H1 (cell line): ENCODE results near the gene RBM4B. TPM values are rescaled to one million over a fixed set of nuclear protein-coding genes. Genes with fewer than 3 reads are reported as not detected.
A peak's percentile ranks its signal among the peaks of the same experiment; 100 is the strongest.

Source experiments
- JUND ChIP-seq: IDR thresholded peaks from 2 replicates; pipeline ENCODE4 v1.6.1; 2011; ENCODE audit warnings: mild to moderate bottlenecking, improper control_type of control experiment, low read length
- PHF8 ChIP-seq: fragments of 200-600 bp; sonication (generic); conservative IDR thresholded peaks from 2 replicates; pipeline ENCODE4 v1.7.1; 2012; ENCODE audit warnings: low read depth, mild to moderate bottlenecking, inconsistent platforms, low read length, moderate library complexity
- RNF2 ChIP-seq: fragments of 200-900, 300-1000 bp; sonication (generic); IDR thresholded peaks from 2 replicates; pipeline ENCODE4 v1.7.1; 2016; ENCODE audit warnings: borderline replicate concordance, low read depth, mild to moderate bottlenecking, antibody characterized with exemption, low read length; ENCODE audit not compliant: poor library complexity, severe bottlenecking; ENCODE audit errors: missing control alignments
- RXRA ChIP-seq: IDR thresholded peaks from 2 replicates; pipeline ENCODE4 v1.6.1; 2011; ENCODE audit warnings: low read depth, mild to moderate bottlenecking, low read length, moderate library complexity; ENCODE audit not compliant: insufficient read depth
- SP2 ChIP-seq: IDR thresholded peaks from 2 replicates; pipeline ENCODE4 v1.6.1; 2012; ENCODE audit warnings: mild to moderate bottlenecking, low read length, inconsistent platforms
- TAF7 ChIP-seq: optimal IDR thresholded peaks from 2 replicates; pipeline ENCODE3; 2011; ENCODE audit warnings: low read depth, mild to moderate bottlenecking, inconsistent platforms, low read length, moderate library complexity, borderline replicate concordance
- polyA plus RNA-seq, 7 experiments: library from polyadenylated mRNA; depleted of rRNA in 3 of 7; stranded (reverse) in 5 of 7; unstranded in 2 of 7; fragments of >200 nt in 5 of 7; fragments of 200-250 nt in 2 of 7; gene quantifications; 1 replicate in 5 of 7; 2 replicates in 1 of 7; 4 replicates in 1 of 7; pipeline versions ENCODE4 v1.2.1 to v1.2.3, GENCODE V29; 2011 to 2013; ENCODE audit warnings: missing spikeins in 2 of 7, mixed read lengths in 2 of 7
- total RNA-seq: library from RNA; stranded (reverse); fragmentation: NEBNext Ultra II Directional; extraction: Animal tissue kit (Norgen Biotek cat#: 25700); gene quantifications from 2 replicates; pipeline ENCODE4 v1.2.1, GENCODE V29; 2021
- TF ChIP-seq, protein P1 (sequence below): fragments of 300-600 bp; sonication (generic); IDR thresholded peaks from 2 replicates; pipeline ENCODE4 v1.7.1; 2012; ENCODE audit warnings: low read length, moderate library complexity, mild to moderate bottlenecking, inconsistent platforms; ENCODE audit not compliant: insufficient replicate concordance

Gene RBM4B
- total and polyA plus RNA-seq, 2 of the 8 experiments (the other 6 are each of a cell fraction or from before 2014, with no cell fraction given): 27.5 to 30.5 TPM

DNA sequence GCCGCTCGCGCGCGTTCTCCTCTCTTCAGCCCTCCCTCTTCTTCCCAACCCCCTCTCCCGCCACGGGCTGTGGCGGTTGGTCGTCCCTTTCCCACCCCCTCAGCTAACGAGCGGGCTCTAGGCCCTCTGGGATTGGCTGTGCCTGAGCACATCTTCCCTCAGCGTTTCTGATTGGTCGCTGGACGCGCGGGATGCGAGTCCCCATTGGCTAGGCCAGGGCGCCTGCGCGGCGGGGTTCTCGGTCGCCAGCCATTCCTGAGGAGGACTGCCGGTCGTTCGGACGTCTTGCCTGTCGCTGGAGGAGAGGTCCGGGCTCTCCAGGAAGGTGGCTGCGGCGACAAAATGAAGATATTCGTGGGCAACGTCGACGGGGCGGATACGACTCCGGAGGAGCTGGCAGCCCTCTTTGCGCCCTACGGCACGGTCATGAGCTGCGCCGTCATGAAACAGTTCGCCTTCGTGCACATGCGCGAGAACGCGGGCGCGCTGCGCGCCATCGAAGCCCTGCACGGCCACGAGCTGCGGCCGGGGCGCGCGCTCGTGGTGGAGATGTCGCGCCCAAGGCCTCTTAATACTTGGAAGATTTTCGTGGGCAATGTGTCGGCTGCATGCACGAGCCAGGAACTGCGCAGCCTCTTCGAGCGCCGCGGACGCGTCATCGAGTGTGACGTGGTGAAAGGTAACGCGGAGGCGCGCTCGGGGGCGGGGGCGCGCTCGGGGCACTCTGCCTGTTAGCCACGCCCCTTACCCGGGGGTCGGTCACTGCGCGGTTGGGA lies 61.1 kb downstream of the RBM4B start, which contains the start of gene RBM14 (continued):
- TF ChIP-seq, protein P1, sequence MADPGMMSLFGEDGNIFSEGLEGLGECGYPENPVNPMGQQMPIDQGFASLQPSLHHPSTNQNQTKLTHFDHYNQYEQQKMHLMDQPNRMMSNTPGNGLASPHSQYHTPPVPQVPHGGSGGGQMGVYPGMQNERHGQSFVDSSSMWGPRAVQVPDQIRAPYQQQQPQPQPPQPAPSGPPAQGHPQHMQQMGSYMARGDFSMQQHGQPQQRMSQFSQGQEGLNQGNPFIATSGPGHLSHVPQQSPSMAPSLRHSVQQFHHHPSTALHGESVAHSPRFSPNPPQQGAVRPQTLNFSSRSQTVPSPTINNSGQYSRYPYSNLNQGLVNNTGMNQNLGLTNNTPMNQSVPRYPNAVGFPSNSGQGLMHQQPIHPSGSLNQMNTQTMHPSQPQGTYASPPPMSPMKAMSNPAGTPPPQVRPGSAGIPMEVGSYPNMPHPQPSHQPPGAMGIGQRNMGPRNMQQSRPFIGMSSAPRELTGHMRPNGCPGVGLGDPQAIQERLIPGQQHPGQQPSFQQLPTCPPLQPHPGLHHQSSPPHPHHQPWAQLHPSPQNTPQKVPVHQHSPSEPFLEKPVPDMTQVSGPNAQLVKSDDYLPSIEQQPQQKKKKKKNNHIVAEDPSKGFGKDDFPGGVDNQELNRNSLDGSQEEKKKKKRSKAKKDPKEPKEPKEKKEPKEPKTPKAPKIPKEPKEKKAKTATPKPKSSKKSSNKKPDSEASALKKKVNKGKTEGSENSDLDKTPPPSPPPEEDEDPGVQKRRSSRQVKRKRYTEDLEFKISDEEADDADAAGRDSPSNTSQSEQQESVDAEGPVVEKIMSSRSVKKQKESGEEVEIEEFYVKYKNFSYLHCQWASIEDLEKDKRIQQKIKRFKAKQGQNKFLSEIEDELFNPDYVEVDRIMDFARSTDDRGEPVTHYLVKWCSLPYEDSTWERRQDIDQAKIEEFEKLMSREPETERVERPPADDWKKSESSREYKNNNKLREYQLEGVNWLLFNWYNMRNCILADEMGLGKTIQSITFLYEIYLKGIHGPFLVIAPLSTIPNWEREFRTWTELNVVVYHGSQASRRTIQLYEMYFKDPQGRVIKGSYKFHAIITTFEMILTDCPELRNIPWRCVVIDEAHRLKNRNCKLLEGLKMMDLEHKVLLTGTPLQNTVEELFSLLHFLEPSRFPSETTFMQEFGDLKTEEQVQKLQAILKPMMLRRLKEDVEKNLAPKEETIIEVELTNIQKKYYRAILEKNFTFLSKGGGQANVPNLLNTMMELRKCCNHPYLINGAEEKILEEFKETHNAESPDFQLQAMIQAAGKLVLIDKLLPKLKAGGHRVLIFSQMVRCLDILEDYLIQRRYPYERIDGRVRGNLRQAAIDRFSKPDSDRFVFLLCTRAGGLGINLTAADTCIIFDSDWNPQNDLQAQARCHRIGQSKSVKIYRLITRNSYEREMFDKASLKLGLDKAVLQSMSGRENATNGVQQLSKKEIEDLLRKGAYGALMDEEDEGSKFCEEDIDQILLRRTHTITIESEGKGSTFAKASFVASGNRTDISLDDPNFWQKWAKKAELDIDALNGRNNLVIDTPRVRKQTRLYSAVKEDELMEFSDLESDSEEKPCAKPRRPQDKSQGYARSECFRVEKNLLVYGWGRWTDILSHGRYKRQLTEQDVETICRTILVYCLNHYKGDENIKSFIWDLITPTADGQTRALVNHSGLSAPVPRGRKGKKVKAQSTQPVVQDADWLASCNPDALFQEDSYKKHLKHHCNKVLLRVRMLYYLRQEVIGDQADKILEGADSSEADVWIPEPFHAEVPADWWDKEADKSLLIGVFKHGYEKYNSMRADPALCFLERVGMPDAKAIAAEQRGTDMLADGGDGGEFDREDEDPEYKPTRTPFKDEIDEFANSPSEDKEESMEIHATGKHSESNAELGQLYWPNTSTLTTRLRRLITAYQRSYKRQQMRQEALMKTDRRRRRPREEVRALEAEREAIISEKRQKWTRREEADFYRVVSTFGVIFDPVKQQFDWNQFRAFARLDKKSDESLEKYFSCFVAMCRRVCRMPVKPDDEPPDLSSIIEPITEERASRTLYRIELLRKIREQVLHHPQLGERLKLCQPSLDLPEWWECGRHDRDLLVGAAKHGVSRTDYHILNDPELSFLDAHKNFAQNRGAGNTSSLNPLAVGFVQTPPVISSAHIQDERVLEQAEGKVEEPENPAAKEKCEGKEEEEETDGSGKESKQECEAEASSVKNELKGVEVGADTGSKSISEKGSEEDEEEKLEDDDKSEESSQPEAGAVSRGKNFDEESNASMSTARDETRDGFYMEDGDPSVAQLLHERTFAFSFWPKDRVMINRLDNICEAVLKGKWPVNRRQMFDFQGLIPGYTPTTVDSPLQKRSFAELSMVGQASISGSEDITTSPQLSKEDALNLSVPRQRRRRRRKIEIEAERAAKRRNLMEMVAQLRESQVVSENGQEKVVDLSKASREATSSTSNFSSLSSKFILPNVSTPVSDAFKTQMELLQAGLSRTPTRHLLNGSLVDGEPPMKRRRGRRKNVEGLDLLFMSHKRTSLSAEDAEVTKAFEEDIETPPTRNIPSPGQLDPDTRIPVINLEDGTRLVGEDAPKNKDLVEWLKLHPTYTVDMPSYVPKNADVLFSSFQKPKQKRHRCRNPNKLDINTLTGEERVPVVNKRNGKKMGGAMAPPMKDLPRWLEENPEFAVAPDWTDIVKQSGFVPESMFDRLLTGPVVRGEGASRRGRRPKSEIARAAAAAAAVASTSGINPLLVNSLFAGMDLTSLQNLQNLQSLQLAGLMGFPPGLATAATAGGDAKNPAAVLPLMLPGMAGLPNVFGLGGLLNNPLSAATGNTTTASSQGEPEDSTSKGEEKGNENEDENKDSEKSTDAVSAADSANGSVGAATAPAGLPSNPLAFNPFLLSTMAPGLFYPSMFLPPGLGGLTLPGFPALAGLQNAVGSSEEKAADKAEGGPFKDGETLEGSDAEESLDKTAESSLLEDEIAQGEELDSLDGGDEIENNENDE: no peak
- no peak for TF ChIP-seq RNF2
- peak; percentile 97 for TF ChIP-seq PHF8
- no peak for TF ChIP-seq JUND
- peak; percentile 96 for TF ChIP-seq TAF7
- TF ChIP-seq SP2: peak; percentile 47
- TF ChIP-seq RXRA: no peak
